D721Med (cell line): Measurements from ENCODE around the gene MAD1L1.
A peak's percentile ranks its signal among the peaks of the same experiment; 100 is the strongest.
"Not testable (repeated sequence)": the region's sequence is repeated elsewhere in the genome, so short reads cannot be mapped to it uniquely, and the experiment has no call there.

ENCODE experiments used
- DNase-seq: peaks from one replicate; pipeline ENCODE4 v3.0.0; 2011; ENCODE audit warnings: low spot score; ENCODE audit not compliant: insufficient read length
- FAIRE-seq: peaks from 2 replicates; lab custom pipeline; 2011; peaks lifted over from hg19 to GRCh38; lab: Jason Lieb, UNC
- CTCF ChIP-seq: IDR thresholded peaks from 2 replicates; pipeline ENCODE4 v1.5.1; 2012; ENCODE audit warnings: mild to moderate bottlenecking, control low read depth; ENCODE audit not compliant: insufficient read depth; ENCODE audit errors: missing control alignments

Gene MAD1L1

GRCh38 chr7:2275101-2275500 lies 42.4 kb upstream of the MAD1L1 start:
- TF ChIP-seq CTCF = no peak
- DNase-seq (no peak), FAIRE-seq (no peak)

GRCh38 chr7:2274666-2275065 lies 41.9 kb upstream of the MAD1L1 start:
- DNase-seq (no peak), FAIRE-seq (no peak)
- no peak for TF ChIP-seq CTCF

- TF ChIP-seq CTCF = no peak
- DNase-seq (no peak), FAIRE-seq (no peak)
Observed at GRCh38 chr7:2273866-2274265, 41.1 kb upstream of the MAD1L1 start.

- DNase-seq (peak; percentile 49), FAIRE-seq (no peak)
Observed at GRCh38 chr7:2272031-2272430, 39.3 kb upstream of the MAD1L1 start.

GRCh38 chr7:2271273-2272026 lies 38.7 kb upstream of the MAD1L1 start:
- FAIRE-seq (no peak), DNase-seq (peak; percentile 40)
- no peak for TF ChIP-seq CTCF

More at GRCh38 chr7:2272031-2272430, 39.3 kb upstream of the MAD1L1 start:
- TF ChIP-seq CTCF = no peak

- DNase-seq (no peak), FAIRE-seq (no peak)
- no peak for TF ChIP-seq CTCF
Observed at GRCh38 chr7:2270495-2270894, 37.8 kb upstream of the MAD1L1 start.

- FAIRE-seq = no peak
- DNase-seq = no peak
- no peak for TF ChIP-seq CTCF
Observed at GRCh38 chr7:2269991-2270460, 37.3 kb upstream of the MAD1L1 start.

GRCh38 chr7:2269089-2269990 lies 36.6 kb upstream of the MAD1L1 start:
- not testable (repeated sequence) for FAIRE-seq, DNase-seq
